ENCODE data around the gene TRIM47. TPM values are rescaled to one million over a fixed set of nuclear protein-coding genes. Genes with fewer than 3 reads are reported as not detected.

Gene TRIM47
- total and polyA plus RNA-seq, 2 of the 13 experiments (the other 11 are each of a cell fraction or from before 2014, with no cell fraction given): 33.5 to 82.0 TPM

DNA sequence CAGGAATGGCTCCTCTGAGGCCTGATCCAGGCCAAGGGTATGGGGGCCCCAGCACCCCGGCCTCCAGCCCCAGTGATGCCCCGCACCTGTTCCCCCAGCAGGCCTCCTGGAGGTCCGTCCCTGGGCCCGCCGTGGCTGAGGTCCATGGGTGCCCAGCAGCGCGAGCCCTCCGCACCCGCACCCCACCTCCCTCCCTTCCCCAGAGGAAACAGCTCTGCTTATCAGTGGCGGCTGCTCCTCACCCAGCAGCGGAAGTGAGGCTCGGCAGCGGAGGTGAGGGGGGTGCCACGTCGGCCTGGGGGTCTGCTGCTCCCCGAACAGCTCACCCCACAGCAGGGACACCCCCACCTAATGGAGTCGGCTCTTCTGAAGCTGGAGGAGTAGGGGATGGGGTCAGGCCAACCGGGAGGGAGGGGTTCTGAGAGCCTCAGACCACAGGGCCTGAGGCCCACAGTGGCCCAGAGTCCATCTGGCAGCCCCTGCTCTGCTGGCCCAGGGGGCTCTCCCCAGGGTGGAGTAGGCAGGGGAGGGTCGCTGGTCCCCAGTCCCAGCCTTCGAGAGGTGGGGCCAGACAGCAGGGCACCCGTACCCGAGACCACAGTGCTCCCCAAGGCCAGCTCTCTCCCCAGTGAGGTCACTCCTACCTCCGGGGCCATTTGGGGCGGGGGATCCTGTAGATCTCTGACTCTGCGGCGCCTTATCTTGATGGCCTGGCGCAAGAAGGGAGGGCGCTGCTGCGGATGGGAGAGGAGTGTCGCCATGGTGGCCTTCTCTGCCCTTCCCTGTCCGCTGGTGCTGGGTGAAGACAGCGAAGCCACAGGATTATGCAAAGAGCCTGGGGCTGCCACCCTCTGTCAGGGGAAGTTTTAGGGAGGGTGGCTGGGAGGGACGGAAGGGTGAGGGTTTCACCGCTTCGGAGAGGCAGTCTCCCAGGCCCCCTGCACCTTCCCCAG is 34.5 kb downstream of the TRIM47 start, which contains the start of gene UNC13D (continued):
- TF ChIP-seq, protein P1, sequence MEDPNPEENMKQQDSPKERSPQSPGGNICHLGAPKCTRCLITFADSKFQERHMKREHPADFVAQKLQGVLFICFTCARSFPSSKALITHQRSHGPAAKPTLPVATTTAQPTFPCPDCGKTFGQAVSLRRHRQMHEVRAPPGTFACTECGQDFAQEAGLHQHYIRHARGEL (CRISPR knock-in tag; IDR thresholded peaks at IDR 0.05): no peak
- TF ChIP-seq, protein P2, sequence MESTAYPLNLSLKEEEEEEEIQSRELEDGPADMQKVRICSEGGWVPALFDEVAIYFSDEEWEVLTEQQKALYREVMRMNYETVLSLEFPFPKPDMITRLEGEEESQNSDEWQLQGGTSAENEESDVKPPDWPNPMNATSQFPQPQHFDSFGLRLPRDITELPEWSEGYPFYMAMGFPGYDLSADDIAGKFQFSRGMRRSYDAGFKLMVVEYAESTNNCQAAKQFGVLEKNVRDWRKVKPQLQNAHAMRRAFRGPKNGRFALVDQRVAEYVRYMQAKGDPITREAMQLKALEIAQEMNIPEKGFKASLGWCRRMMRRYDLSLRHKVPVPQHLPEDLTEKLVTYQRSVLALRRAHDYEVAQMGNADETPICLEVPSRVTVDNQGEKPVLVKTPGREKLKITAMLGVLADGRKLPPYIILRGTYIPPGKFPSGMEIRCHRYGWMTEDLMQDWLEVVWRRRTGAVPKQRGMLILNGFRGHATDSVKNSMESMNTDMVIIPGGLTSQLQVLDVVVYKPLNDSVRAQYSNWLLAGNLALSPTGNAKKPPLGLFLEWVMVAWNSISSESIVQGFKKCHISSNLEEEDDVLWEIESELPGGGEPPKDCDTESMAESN (CRISPR knock-in tag; conservative IDR thresholded peaks at IDR 0.05): no peak
- no peak for TF ChIP-seq BCL6 (CRISPR knock-in tag; IDR thresholded peaks at IDR 0.05)
- no peak for TF ChIP-seq SP4 (CRISPR knock-in tag; IDR thresholded peaks at IDR 0.05)
- TF ChIP-seq, protein P3, sequence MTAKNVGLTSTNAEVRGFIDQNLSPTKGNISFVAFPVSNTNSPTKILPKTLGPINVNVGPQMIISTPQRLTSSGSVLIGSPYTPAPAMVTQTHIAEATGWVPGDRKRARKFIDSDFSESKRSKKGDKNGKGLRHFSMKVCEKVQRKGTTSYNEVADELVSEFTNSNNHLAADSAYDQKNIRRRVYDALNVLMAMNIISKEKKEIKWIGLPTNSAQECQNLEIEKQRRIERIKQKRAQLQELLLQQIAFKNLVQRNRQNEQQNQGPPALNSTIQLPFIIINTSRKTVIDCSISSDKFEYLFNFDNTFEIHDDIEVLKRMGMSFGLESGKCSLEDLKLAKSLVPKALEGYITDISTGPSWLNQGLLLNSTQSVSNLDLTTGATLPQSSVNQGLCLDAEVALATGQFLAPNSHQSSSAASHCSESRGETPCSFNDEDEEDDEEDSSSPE (CRISPR knock-in tag; IDR thresholded peaks at IDR 0.05): no peak; the same call in 1 of the 2 replicates
- TF ChIP-seq, protein P4, sequence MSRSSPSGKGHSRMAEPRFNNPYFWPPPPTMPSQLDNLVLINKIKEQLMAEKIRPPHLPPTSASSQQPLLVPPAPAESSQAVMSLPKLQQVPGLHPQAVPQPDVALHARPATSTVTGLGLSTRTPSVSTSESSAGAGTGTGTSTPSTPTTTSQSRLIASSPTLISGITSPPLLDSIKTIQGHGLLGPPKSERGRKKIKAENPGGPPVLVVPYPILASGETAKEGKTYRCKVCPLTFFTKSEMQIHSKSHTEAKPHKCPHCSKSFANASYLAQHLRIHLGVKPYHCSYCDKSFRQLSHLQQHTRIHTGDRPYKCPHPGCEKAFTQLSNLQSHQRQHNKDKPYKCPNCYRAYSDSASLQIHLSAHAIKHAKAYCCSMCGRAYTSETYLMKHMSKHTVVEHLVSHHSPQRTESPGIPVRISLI (CRISPR knock-in tag; IDR thresholded peaks at IDR 0.05; ENCODE audit: borderline replicate concordance): no peak
- TF ChIP-seq, protein P5, sequence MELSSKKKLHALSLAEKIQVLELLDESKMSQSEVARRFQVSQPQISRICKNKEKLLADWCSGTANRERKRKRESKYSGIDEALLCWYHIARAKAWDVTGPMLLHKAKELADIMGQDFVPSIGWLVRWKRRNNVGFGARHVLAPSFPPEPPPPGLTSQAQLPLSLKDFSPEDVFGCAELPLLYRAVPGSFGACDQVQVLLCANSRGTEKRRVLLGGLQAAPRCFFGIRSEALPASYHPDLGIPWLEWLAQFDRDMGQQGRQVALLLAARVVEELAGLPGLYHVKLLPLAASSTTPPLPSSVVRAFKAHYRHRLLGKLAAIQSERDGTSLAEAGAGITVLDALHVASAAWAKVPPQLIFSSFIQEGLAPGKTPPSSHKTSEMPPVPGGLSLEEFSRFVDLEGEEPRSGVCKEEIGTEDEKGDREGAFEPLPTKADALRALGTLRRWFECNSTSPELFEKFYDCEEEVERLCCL (CRISPR knock-in tag; IDR thresholded peaks at IDR 0.05; ENCODE audit: borderline replicate concordance): no peak; the same call in 1 of the 2 replicates
- no peak; the same call in 1 of the 2 replicates for TF ChIP-seq RAD21 (CRISPR knock-in tag; IDR thresholded peaks at IDR 0.05)
- TF ChIP-seq GATA4 (IDR thresholded peaks at IDR 0.05; ENCODE audit: borderline replicate concordance, low read depth): peak; percentile 48
- TF ChIP-seq, protein P6, sequence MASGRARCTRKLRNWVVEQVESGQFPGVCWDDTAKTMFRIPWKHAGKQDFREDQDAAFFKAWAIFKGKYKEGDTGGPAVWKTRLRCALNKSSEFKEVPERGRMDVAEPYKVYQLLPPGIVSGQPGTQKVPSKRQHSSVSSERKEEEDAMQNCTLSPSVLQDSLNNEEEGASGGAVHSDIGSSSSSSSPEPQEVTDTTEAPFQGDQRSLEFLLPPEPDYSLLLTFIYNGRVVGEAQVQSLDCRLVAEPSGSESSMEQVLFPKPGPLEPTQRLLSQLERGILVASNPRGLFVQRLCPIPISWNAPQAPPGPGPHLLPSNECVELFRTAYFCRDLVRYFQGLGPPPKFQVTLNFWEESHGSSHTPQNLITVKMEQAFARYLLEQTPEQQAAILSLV (CRISPR knock-in tag; IDR thresholded peaks at IDR 0.05; ENCODE audit: borderline replicate concordance): peak; percentile 38; the same call in 1 of the 2 replicates
- peak; percentile 86 for TF ChIP-seq ZNF670 (CRISPR knock-in tag; IDR thresholded peaks at IDR 0.05; ENCODE audit: borderline replicate concordance)
- TF ChIP-seq, protein P7, sequence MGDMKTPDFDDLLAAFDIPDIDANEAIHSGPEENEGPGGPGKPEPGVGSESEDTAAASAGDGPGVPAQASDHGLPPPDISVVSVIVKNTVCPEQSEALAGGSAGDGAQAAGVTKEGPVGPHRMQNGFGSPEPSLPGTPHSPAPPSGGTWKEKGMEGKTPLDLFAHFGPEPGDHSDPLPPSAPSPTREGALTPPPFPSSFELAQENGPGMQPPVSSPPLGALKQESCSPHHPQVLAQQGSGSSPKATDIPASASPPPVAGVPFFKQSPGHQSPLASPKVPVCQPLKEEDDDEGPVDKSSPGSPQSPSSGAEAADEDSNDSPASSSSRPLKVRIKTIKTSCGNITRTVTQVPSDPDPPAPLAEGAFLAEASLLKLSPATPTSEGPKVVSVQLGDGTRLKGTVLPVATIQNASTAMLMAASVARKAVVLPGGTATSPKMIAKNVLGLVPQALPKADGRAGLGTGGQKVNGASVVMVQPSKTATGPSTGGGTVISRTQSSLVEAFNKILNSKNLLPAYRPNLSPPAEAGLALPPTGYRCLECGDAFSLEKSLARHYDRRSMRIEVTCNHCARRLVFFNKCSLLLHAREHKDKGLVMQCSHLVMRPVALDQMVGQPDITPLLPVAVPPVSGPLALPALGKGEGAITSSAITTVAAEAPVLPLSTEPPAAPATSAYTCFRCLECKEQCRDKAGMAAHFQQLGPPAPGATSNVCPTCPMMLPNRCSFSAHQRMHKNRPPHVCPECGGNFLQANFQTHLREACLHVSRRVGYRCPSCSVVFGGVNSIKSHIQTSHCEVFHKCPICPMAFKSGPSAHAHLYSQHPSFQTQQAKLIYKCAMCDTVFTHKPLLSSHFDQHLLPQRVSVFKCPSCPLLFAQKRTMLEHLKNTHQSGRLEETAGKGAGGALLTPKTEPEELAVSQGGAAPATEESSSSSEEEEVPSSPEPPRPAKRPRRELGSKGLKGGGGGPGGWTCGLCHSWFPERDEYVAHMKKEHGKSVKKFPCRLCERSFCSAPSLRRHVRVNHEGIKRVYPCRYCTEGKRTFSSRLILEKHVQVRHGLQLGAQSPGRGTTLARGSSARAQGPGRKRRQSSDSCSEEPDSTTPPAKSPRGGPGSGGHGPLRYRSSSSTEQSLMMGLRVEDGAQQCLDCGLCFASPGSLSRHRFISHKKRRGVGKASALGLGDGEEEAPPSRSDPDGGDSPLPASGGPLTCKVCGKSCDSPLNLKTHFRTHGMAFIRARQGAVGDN (CRISPR knock-in tag; IDR thresholded peaks at IDR 0.05): peak; percentile 93
- peak; percentile 72; the same call in 1 of the 2 replicates for TF ChIP-seq ERF (CRISPR knock-in tag; IDR thresholded peaks at IDR 0.05)
- TF ChIP-seq PCBP2 (optimal IDR thresholded peaks at IDR 0.05; ENCODE audit: low read depth, low read length, poor library complexity, severe bottlenecking): no peak
- peak; percentile 42; the same call in 1 of the 2 replicates for TF ChIP-seq ZNF431 (CRISPR knock-in tag; IDR thresholded peaks at IDR 0.05; ENCODE audit: borderline replicate concordance, low read depth)

Measured in HepG2 (cell line).